ENCODE results near the gene DDC. TPM values are rescaled to one million over a fixed set of nuclear protein-coding genes. Genes with fewer than 3 reads are reported as not detected.

Gene DDC
- total RNA-seq, 1 donor from 2014 or later = not detected

DNA sequence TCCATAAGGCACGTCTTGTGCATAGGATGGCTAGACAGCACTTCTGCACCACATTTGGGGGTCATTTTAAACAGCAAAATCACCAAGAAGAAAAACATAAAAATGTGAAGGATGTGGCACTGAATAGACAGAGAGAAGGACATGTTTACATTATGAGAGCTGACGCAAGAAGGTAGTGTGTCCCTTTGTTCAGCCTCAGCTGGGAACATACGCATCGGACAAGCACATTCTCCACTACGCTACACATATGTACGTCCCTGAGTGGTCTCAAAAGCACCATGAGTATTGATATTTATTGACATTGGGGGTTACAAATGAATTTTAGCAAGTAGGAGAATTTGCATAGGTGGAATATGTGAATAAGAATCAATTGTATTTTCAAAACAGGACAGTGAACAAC lies 20.2 kb downstream of the DDC start:
- ATAC-seq (ENCODE audit: low read depth) = no peak
- Mint-ChIP-seq H3K27me3 (no peaks in the 10 kb centered on the region), H3K9me3 (no peaks in the 10 kb centered on the region), H3K4me3 (no peak overlapping the region), H3K36me3 (ENCODE audit: low read depth) (no peaks in the 10 kb centered on the region), H3K4me1 (no peaks in the 10 kb centered on the region), H3K27ac (no peak overlapping the region)
- TF ChIP-seq, protein P1, sequence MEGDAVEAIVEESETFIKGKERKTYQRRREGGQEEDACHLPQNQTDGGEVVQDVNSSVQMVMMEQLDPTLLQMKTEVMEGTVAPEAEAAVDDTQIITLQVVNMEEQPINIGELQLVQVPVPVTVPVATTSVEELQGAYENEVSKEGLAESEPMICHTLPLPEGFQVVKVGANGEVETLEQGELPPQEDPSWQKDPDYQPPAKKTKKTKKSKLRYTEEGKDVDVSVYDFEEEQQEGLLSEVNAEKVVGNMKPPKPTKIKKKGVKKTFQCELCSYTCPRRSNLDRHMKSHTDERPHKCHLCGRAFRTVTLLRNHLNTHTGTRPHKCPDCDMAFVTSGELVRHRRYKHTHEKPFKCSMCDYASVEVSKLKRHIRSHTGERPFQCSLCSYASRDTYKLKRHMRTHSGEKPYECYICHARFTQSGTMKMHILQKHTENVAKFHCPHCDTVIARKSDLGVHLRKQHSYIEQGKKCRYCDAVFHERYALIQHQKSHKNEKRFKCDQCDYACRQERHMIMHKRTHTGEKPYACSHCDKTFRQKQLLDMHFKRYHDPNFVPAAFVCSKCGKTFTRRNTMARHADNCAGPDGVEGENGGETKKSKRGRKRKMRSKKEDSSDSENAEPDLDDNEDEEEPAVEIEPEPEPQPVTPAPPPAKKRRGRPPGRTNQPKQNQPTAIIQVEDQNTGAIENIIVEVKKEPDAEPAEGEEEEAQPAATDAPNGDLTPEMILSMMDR (IDR thresholded peaks at IDR 0.05) = no peak
- intact Hi-C loops (cut with micrococcal nuclease) = no loop called here
- no peak for DNase-seq
- ChIA-PET POLR2A (no interaction called here), CTCF (no interaction called here)

DNA sequence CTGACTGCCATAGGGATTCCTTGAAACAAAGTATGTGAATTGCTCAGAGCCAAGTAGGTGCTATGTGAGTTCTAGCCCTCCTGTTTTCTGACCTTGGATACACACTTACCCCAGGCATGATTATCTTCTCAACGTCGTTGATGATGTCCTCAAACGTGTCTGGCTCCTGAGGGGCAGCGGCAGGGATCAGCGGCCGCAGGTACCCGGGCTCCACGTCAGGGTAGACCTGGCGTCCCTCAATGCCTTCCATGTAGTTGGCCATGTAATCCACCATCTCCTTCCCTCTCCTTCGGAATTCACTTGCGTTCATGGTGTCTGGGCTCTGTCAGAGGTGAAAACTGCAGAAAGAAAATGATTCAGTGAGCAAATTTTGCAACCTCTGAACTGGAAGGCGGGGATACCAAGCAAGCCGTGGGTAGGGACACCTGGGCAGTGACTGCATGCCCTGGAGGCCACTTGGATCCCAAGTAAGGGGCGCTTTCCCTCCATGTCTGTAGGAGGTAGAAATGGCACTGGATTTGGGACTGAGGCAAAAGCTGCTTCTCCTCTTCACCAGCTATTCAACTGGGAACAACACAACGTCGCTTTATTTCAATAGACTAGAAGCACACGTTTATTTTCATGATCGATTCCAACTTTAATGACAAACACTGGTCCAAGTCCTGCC lies 21.3 kb downstream of the DDC start:
- Mint-ChIP-seq H3K4me3 (no peak overlapping the region), H3K4me1 (no peaks in the 10 kb centered on the region), H3K27me3 (no peaks in the 10 kb centered on the region), H3K9me3 (no peaks in the 10 kb centered on the region), H3K36me3 (ENCODE audit: low read depth) (no peaks in the 10 kb centered on the region), H3K27ac (no peak overlapping the region)
- intact Hi-C loops (cut with micrococcal nuclease) = no loop called here
- TF ChIP-seq, protein P1 (IDR thresholded peaks at IDR 0.05) = no peak
- POLR2A ChIA-PET = no interaction called here
- CTCF ChIA-PET = no interaction called here
- ATAC-seq (ENCODE audit: low read depth) (no peak), DNase-seq (no peak)

DNA sequence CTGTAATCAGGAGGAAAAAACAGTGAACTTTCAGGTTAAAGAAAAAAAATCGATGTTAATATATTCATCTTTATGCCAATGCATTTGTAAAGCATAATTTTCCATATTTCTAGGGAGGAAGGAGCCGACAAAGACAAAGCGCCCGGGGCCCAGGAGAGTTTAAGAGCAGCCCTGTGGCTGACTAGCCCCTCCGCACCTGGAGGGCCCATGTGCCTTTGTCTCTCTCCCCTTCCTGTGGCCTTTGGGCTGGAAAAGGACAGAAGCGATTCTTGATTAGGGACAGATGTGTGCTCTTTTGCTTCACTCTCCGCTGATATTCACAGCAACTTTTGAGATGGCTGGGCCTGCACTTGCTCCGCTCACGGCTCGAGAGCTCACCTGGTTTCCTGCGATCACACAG lies 23.1 kb downstream of the DDC start:
- Mint-ChIP-seq H3K27me3 (no peaks in the 10 kb centered on the region), H3K36me3 (ENCODE audit: low read depth) (no peaks in the 10 kb centered on the region), H3K27ac (no peak overlapping the region), H3K4me3 (no peak overlapping the region), H3K9me3 (no peaks in the 10 kb centered on the region), H3K4me1 (no peaks in the 10 kb centered on the region)
- POLR2A ChIA-PET = no interaction called here
- TF ChIP-seq, protein P1 (IDR thresholded peaks at IDR 0.05) = no peak
- CTCF ChIA-PET = no interaction called here
- DNase-seq (no peak), ATAC-seq (ENCODE audit: low read depth) (no peak)
- intact Hi-C loops (cut with micrococcal nuclease) = no loop called here

DNA sequence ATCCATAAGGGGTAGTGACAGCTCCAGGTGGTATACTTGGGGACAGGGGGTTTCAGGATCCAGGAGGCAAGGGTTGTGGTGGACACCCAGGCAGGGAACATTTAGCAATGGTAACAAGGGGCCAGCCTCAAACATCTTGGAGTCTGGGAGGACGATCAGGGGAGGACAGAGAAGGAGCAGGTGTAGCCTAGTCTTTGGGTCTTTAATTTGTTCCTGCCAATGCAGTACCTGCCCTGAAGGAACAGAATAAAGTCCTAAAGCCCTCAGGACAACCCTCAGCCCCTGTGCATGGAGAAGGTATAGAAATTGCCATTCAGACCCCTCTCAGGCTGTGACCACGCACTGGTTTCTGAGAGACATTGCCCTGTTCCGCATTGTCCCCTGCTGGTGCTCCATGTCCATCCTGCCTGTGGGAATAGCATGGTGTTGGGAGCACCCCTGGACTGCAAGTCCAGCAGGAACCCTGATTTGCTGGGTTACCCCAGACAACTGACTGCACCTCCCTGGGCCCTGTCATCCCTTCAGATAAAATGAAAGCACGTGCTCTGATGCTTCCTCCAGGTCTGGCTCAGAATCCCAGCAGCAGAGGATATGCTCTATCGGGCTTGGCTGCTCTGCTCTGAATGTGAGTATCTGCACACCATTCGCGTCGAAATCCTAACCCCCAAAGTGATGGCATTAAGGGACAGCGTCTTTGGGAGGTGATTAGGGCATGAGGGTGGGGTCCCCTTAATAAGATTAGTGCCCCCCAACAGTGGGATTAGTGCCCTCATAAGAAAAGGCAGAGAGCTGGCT lies 24.2 kb downstream of the DDC start:
- H3K27me3 Mint-ChIP-seq = no peaks in the 10 kb centered on the region
- H3K36me3 Mint-ChIP-seq (ENCODE audit: low read depth) = no peaks in the 10 kb centered on the region
- H3K9me3 Mint-ChIP-seq = no peaks in the 10 kb centered on the region
- DNase-seq (no peak), ATAC-seq (ENCODE audit: low read depth) (no peak)
- H3K4me3 Mint-ChIP-seq = no peak overlapping the region
- TF ChIP-seq, protein P1 (IDR thresholded peaks at IDR 0.05) = no peak
- intact Hi-C loops (cut with micrococcal nuclease) = no loop called here
- H3K27ac Mint-ChIP-seq = no peak overlapping the region
- no peaks in the 10 kb centered on the region for H3K4me1 Mint-ChIP-seq
- ChIA-PET POLR2A (no interaction called here), CTCF (no interaction called here)

DNA sequence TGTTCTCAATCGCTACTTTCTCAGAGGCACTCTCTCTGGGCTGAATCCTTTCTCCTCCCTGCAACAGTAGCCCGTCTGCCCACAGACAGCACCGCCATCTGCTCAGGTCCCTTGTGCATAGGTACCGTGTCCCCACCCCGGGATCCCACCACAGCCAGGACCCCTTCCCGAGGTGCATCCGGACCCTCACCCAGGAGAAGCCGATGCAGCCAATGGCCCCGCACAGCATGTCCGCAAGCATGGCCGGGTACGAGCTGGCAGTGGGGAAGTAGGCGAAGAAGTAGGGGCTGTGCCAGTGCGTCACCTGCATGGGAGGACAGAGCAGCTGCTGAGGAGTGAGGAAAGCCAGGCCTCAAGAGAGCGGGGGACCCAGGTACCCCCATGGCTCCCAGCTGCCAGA lies 25.5 kb downstream of the DDC start:
- CTCF ChIA-PET = no interaction called here
- Mint-ChIP-seq H3K4me3 (no peak overlapping the region), H3K27ac (no peak overlapping the region), H3K36me3 (ENCODE audit: low read depth) (no peaks in the 10 kb centered on the region), H3K27me3 (no peaks in the 10 kb centered on the region), H3K4me1 (no peaks in the 10 kb centered on the region), H3K9me3 (no peaks in the 10 kb centered on the region)
- intact Hi-C loops (cut with micrococcal nuclease) = no loop called here
- DNase-seq (no peak), ATAC-seq (ENCODE audit: low read depth) (no peak)
- POLR2A ChIA-PET = no interaction called here
- TF ChIP-seq, protein P1 (IDR thresholded peaks at IDR 0.05) = no peak

Data from activated B cell treated with CpG ODN at 0.5 μM for 24 hours (primary cell).